EH (cell line): ENCODE data around the gene HOXB5.

ENCODE experiments used
- DNase-seq: peaks from one replicate; pipeline ENCODE4 v3.0.0-alpha.2; 2015; ENCODE audit warnings: low read depth

The HOXB5 gene

DNA sequence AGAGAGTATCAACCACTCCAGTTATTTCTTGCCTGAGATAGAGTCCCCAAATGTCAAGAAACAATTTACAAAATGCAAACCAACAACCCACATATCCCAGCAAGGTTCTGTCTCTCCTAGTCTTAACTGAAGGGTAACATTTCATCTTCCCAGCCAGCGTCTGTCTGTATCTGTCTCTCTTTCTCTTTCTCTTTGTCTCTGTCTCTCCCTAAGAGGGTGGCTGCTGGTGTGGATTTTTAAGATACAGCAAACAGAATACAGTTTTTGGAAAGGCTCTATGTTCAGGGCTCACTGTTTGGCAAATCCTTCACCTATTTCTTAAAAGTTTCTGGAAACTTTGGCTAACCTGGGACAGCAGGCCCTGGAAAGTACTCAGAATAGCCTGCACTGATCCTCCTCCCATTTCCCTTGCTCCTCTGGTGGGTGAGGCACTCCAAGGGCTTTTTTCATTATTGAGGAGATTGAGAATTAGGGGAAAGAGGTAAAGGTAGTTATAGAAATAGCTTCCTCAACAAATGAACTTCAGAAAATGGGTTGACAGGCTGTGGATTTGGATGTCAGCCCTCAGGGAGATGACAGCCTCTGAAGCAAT is 21.7 kb downstream of the HOXB5 start:
- no peak for DNase-seq

DNA sequence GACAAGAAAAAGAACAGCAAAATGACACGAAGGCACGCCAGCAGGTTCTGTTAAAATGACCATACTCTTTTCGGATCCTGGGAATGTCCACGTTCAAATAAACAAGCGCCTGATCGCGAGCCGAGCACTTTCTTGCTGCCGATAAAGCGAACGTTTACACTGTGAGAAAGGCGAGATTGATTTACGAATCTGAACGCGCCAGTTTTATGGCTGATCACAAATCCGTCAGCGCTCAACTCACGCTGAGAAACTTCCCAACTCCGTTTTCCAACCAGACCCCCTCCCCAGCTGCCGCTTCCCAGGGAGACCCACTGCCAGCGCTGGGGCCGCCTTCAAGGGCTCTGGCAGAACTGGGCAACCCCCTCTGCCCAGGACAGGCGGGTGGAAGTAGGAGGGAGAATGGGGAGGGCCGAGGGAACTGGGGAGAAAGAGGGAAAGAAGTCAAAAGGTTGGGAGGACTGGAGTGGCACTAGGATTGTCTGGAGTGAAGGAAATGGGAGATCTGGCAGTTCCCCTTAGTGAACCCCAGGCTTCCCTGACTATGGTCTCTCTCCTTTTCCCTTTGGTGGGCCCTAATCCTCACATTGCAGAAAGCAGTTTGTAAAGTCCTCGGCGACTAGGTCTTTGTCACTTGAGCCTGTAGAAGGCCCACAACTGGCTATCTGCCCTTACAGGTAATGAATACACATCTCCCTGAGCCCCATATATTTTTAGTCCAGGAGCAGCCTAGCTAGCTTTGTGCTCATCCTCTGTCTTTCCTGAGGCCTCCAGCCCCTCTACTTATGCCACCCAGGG is 22.4 kb downstream of the HOXB5 start:
- DNase-seq, result no peak

DNA sequence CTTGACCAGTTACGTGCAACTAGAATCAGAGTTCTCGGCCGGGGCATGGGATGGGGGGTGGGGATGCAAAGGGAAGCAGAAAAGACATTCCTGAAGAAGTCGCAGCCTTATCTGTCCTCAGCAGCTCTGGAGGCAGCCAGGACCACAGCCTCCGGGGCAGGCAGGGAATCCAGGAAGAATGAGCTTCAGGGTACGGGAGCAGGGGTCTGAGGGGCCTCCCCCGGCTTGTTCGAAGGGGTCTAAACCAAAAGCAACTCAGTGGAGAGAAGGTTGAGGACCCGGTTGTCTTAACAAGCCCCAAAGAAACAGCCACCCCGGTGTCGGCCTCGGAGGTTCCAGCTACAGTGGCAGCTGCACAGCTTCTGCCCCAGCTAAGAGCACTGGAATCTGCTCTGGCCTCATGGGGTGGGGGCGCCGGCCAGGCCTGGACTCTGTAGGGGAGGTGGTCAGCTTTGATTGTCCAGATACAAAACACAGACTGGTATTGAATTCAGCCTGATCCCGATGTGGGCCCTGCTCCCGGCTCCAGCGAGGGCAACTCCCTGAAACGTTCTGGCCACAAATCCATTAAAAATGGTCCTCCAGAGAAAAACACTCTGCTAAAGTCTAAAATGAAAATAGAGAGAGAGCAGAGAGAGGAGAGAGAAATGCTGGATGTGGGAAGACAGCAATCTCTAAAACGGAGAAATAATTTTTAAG is 23.1 kb downstream of the HOXB5 start:
- DNase-seq, result no peak

DNA sequence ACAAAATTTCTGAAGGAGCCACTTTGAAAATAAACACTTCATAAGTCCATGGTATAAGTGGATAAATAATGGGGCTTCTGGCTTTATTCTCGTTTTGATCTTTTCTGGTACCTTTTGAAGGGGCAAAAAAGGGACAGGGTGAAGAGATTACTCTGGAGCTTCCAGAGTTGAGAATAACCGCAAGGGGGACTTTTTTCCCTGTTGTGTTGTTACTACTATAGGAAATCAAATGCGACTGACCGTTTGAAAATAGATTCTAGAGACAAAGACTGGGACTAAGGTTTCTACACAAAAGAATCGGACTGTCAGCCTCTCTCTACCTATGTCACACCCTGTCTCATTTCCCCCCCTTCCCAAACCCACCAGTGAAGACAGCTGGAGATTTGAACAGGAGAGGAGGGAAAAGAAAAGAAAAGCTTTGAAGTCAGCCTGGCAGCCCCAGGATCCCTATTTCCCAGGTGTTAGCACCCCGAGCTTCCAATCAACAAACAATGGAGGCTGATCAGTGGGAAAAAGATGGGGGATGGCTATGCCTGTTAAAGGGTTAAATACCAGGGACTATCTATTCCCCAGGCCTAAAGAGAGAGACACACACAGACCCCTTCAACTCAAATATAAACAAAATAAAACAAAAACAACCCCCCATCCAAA is 23.8 kb downstream of the HOXB5 start:
- DNase-seq, result no peak

DNA sequence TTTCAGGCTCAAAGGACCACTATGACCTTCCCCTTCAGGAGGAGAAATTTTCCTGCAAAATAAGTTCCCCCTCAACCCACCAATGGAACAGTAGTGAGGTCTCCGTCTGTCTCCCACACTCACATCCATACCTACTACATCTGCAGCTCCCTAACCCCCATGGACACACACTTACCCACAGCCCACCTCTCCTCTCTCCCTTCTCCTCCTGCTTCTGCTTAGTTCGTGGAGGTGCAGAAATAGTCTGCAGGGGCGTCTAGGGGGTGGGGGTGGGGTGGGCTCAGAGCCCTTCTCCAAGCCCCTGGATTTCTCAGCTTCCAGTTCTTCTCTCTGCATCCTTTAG is 24.4 kb downstream of the HOXB5 start:
- DNase-seq, result no peak

DNA sequence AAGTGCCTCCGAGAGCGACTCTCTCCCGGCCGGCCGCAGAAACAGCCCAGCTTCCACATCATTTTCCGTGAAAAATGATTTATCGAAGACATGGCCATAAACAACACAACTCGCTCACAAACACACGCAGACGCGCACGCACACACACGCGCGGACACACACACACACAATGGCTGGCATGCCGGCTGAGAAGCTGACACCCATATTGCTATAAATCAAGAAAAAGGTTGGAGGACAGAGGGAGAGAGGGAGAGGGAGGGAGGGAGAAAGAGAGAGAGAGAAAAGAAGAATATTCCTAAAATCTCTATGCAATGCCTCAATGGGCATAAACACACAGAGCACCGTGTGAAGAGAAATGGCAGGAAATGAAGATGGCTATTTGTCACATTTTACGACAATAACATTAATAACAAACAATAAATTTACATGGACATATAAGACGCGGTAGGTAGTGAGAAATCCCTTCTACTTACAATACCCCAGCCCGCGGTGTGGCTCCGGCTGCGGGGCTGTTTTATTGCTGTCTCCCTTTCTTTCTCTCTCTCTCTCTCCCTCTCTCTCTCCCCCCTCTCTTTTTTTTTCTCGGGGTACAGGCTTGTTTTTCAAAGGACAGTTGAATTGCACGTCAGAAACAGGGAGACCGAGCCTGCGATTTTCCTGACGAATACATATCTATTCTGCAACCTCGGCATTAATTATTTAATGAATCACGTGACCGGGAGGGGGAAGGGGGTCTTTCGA is 24.9 kb downstream of the HOXB5 start:
- DNase-seq, result no peak

DNA sequence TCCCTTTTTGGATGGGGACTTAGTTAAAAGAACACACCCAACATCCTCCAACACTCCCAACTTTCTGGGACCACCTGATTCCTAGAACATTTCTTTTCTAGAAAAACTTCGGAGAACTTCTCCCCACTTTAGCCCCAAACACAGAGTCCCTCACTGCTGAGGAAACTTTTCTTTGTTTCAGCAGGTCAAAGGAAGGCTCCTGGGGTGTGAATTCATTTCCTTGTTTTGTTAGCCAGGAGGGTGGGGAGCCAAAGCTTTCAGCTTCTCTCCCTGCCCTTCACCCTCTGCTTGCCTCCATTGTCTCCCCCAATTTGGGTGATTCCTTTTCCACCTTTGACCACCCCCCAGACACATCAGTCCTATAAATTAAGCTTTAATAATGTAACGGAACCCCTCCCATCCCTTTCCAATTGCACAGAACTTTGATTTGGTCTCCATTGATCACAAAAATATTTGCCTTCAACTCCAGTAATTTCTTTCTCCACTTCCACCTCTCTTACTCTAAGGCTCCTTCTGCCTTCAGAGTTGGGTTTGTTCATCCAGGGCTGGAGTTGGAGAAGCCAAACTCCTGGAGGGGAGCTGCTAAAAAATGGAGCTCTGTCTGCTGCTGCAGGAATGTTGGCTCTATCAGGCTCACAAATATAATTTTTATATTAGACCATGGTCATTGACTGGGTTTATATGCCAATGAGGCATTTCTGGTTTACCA is 25.8 kb downstream of the HOXB5 start:
- DNase-seq, result no peak

DNA sequence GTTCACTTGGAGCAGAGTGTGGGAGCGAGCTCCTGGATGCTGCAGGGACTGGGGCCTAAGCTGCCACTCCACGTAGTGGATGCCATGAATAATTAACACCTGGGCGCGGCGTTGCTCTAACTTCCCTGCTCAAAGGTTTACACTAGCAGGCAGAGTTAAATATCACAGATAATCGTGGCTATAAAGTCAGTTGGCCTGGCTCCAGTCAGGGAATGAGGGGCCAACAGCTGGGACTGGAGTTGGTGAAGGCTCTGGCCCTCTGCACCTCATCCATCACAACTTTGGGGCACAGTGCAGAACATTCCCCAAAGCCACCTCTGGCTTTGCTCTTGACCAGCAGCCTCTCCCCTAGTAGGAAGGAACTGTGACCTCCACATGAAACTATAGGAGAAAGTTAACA is 26.4 kb downstream of the HOXB5 start:
- DNase-seq, result no peak

DNA sequence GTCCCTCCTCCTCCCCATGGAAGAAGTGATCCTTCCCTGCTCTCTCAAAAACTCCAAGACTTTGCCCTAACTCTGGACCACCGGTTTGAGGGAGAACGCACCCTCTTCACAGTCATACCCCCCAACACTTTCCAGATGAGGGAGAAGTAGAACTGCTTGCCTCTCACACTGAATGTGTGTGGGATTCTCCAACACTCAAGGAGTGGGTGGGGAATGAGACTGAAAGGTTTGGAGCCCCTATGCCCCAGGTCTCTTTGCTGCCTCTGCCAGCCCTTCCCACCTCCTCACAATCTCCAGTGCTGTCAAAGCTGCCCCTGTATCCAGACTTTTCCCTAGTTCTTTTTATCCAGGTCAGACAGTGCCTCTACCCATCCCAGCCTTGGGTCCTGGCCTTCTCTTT is 26.9 kb downstream of the HOXB5 start:
- DNase-seq, result no peak

DNA sequence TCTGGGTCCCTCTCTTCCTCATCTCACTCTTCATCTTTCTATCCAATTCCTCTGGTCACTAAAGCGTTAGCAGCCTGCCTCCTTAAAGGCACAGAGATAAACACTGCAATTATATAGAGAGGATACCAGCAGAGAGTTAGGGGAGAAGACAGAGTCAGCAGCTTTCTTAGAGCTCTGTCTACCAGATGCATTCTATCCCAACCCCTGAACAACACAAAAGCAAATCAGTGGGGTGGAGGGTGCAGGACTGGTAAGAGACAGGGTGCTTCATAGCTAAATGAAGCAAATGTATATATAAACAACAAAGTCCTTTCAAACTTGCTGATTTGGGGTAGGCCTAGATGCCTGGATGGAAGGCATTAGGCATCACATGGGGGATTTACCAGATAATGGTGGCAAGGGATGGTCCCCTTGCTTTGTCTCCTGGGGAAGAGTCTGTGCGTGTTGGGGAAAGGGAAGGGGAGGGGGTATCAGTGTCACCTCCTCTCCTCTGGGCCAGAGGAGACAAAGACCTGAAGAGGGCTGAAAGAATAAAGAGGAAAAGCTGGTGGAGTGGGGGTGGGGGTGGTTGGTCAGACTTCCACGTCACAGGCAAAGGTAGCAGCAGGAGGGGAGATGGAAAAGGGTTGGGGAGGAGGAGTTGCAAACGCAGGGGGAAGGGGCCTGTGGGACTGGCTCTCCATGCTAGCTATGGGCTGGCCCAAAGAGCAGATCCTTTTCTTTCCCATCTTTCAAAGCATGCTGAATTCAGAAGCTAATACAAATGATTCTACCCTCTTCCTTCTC is 27.5 kb downstream of the HOXB5 start:
- no peak for DNase-seq

DNA sequence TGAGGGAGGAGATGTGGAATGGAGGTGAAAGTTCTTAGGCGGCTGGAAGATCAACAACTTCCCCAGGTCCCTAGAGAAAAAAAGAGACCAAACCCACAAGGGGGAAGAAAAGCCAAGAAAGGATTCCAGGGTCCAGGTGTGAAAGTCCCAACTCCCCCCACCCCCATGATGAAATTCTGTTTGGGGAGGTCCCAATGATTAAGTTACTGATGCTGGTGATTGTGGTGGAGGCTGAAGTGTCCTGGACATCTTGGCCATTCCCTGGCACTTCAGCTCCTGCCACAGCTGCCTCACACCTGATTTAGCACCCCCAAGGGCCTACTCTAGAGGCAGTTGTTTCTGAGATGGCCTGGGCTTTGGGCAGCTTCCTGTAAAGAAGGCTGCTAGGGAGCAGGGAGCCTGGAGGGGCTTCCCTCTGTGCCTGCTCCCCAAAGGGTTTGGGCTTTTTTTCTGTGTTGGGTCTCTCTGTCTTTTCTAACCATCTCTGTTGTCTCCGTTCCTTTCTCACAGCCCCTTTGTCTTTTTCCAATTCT is 28.5 kb downstream of the HOXB5 start:
- no peak for DNase-seq

DNA sequence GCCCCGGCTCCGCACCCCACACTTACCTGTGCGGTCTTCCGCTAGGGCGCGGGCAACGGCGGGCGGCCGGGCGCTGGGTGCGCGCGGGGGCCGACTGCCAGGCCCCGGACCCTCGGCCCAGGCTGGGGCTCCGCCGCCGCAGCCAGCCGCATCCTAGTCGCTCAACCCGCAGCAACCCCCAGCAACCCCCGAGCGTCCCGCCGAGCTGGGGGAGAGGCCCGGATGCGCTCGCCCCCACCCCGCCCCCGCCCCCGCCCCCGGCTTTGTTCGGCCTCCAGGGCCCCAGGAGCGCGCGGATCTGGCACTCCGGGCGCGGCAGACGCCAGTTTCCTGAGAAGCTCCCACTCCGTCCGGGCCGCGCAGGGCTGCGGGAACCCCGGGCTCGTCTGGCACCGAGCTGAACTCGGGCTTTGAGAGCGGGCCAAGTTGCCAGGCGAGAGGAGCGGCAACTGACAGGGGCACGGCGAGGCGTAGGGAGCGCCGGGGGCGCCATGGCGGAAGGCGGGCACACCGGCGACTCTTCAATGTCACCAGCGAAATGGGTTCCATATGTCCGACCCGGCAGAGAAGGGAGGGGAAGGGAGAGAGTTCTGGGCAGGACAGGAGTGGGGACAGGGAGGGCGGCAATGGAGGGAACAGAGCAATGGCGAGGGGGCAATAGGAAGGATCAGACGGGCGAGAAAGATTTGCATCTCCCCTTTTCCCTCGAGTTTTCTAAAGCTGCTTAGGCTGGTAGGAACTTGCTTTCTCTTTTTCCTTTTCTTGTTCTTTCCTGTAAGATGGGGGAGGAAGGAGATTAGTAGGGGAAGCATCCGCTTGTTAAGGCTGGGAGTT is 29.2 kb downstream of the HOXB5 start:
- no peak for DNase-seq

DNA sequence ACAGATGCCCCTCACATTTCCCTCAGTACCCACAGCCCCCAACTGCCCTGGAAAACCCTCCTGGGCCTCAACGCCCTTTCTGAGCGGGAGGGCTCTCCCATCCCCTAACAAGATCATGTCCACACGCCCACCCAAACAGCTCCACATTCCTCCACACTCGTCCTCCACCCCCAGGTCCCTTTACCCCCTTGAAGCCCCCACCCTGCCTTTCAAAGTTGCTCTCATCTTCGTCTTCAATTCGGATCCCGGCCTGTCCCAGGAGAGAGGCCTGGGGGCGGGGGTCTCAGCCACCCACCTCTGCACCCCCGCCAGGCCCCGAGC is 29.8 kb downstream of the HOXB5 start:
- no peak for DNase-seq

DNA sequence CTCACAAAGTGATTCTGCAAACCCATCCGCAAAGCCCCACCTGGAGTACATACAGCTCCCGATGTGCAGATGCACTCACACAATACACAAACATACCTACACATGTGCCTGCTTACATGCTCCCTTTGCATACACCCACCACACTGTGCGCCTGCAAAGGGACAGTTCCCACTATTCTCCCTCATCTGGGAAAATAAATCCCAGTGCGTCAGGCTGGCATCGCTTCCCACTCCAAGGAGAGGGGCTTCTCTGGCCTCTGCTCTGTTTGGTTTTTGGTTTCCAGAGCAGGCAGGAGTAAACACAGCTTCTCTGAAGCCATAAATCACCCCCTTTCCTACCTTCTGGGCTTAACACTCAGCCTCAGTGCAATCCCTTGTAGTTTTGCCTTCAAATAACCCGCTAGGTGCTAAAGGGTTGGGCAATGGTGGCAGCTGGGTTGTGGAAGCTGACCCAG is 30.2 kb downstream of the HOXB5 start:
- no peak for DNase-seq

DNA sequence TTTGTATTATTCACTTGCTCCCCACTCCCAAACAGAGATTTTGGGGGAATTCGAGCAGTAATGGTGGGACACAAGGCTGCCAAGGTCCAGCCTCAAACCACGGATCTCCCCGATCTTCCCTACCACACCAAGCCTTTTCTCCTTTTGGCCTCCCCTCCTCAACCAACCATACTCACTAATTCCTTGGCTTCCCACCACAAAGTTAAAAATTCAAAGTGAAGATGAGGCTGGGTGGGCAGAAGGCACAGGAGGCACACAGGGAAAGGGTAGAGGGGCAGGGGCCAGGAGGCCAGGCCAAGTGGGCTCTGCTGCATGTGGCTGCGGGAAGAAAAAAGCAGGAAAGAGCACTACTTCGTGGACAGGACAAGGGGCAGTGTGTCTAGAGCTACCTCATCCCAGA is 30.6 kb downstream of the HOXB5 start:
- DNase-seq, result no peak

DNA sequence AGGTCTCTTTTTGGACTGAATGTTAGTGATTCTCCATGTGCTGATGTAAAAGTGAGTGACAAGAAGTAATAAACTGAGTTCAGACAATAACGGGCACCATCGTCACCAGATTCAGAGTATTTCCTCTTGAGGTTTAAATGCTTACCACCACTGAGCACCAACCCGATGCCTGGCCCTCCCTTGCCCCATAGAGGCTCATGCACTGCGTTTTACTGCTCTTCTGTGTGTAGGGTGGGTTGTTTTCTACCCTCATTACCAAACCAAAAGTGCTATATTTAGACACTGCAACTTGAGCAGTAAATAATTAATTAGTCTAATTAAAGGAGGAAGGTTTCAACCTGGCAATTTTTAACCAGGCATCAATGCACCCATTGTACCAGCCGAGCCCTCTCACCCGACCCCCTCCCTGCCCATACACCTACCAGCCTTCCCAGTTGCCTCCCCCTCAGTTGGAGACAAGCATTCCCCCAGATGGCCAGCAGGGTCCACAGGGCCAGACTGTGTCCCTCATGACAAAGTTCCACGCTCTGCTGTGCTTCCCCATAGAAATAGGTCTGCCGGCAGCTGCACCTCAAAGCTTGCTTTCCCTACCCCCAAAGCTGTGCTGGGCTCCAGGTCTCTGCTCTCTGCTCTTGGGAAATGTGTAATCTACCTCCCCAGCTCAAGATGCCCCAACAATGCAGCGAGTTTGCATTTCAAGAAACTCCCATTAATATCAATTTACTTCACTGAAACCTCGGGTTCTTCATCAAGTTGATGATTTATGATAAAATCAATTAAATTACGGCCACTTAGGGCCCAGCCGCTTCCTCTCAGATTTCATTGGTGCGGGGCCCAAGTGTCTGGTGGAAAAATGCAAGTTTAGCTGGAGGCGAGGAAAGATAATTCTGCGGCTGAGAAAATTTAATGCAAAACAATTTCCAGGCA is 31.4 kb downstream of the HOXB5 start:
- DNase-seq, result no peak

DNA sequence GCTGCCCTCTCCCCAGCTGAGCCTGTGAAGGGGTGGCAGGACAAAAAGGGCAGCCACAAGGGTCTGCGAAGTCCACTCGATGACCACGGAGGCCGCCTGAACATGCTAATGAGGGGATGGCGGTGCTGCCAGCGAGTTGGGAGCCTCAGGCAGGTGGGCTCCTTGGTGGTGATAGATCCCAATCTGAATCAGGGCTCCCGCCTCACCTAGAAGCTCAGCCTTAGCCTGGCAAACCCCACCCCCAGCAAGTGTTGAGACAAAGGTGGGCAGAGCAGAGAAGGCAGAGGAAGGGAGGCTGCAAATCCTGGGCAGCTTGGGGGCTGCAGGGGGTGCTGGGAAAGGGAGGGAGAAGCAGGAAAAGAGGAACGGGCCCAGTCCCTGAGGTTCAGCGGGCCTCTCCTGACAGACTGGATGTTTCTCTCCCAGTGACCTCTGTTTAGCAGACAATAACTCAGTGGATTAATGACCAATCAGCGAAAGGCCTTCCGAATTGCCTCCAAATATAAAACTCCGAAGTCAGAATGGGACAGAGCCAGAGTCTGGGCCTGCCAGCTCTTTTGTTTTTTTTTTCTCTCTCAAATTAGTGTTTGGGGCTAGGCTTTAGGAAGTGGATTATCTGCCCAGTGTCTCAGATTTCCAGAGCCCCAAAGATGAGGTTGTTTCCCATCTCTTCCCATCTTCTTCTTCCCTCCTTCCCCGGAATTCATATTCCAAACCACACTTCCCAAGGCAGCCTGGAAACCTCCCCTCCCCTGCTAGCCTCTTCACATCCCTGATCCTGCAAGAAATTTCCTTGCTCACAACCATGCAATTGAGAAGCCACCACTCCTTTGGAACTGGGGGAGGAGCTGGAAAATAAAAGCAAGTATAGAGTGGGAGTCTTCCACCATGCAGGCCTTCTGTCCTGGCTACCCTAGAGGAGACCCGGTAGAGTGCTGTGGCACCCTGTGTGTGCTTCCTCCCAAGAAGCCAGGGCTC is 33.5 kb downstream of the HOXB5 start:
- no peak for DNase-seq
